ENCODE results near the gene RFX7.

Gene RFX7

GRCh38 chr15:56077081-56077480 is 166.6 kb downstream of the RFX7 start:
- H3K36me3 ChIP-seq (ENCODE audit: control insufficient read depth, insufficient read depth, low read length), result no peaks in the 10 kb centered on the region
- TF ChIP-seq CTCF (IDR thresholded peaks at IDR 0.05), result no peak
- no peak overlapping the region for H2AFZ ChIP-seq
- H3K4me3 ChIP-seq (ENCODE audit: low read depth, low read length), result no peak overlapping the region
- no peaks in the 10 kb centered on the region for H3K9me3 ChIP-seq (ENCODE audit: control insufficient read depth, low read length)
- H3K79me2 ChIP-seq, result no peaks in the 10 kb centered on the region
- H3K4me1 ChIP-seq, result no peaks in the 10 kb centered on the region
- H3K4me2 ChIP-seq (ENCODE audit: low read length), result no peak overlapping the region
- no peak overlapping the region for H3K27ac ChIP-seq
- no peaks in the 10 kb centered on the region for H3K27me3 ChIP-seq (ENCODE audit: control insufficient read depth, insufficient read depth, low read length)
- no peak overlapping the region for H3K9ac ChIP-seq

DNA sequence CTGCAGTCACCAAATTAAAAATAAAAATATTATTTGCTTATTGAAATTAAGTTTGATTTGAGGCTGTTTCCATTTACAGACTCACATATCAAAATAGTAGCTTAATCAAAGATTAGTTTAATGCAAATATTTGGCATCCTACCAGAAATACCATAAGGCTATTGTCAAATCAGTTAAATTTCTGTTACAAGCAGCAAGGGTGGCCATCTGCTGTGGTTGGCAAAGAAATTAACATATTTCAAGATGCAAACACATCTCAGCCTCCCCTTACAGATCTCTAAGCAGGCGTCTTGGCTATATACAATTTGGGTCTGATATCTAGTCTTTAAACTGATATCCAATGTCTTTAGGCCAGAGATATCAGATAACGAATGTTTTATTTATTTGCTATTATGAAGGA is 167.0 kb downstream of the RFX7 start:
- Histone ChIP-seq H3K9me3 (ENCODE audit: control insufficient read depth, low read length) (no peaks in the 10 kb centered on the region), H3K27me3 (ENCODE audit: control insufficient read depth, insufficient read depth, low read length) (no peaks in the 10 kb centered on the region), H3K36me3 (ENCODE audit: control insufficient read depth, insufficient read depth, low read length) (no peaks in the 10 kb centered on the region), H3K4me3 (ENCODE audit: low read depth, low read length) (no peak overlapping the region), H3K27ac (no peak overlapping the region), H3K9ac (no peak overlapping the region), H3K4me1 (no peaks in the 10 kb centered on the region), H2AFZ (no peak overlapping the region), H3K4me2 (ENCODE audit: low read length) (no peak overlapping the region), H3K79me2 (no peaks in the 10 kb centered on the region)
- TF ChIP-seq CTCF (IDR thresholded peaks at IDR 0.05), result no peak

DNA sequence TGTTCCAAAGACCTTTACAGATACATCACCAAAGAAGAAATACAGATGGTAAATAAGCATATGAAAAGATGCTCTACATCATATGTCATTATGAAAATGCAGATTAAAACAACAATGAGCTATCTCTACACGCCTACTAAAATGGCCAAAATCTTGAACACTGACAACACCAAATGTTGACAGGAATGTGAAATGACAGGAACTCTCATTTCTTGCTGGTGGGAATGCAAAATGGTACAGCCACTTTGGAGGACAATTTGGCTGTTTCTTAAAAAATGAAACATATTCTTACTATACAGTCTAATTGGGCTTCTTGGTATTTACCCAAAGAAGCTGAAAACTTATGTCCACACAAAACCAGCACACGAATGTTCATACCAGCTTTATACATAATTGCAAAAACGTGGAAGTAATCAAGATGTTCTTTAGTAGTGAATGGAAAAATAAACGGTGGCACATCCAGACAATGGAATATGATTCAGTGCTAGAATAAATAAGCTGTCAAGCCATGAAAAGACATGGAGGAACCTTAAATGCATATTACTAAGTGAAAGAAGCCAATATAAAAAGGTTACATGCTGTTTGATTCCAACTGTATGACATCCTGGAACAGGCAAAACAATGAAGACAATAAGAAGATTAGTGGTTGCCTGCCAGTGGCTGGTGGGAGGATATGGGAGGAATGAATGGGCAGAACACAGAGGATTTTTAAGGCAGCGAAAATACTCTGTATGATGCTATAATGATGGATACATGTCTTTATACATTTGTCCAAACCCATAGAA is 169.0 kb downstream of the RFX7 start:
- Histone ChIP-seq H2AFZ (no peak overlapping the region), H3K27me3 (ENCODE audit: control insufficient read depth, insufficient read depth, low read length) (no peaks in the 10 kb centered on the region), H3K27ac (no peak overlapping the region), H3K4me2 (ENCODE audit: low read length) (no peak overlapping the region), H3K4me1 (no peaks in the 10 kb centered on the region), H3K9me3 (ENCODE audit: control insufficient read depth, low read length) (no peaks in the 10 kb centered on the region), H3K36me3 (ENCODE audit: control insufficient read depth, insufficient read depth, low read length) (no peaks in the 10 kb centered on the region), H3K79me2 (no peaks in the 10 kb centered on the region), H3K9ac (no peak overlapping the region), H3K4me3 (ENCODE audit: low read depth, low read length) (no peak overlapping the region)
- TF ChIP-seq CTCF (IDR thresholded peaks at IDR 0.05), result no peak

- Histone ChIP-seq H3K9ac (no peak overlapping the region), H3K79me2 (no peaks in the 10 kb centered on the region)
These were observed 179.5 kb downstream of the RFX7 start for GRCh38 chr15:56064152-56064551.

More at GRCh38 chr15:56064152-56064551, 179.5 kb downstream of the RFX7 start:
- Histone ChIP-seq H2AFZ (no peak overlapping the region), H3K36me3 (ENCODE audit: control insufficient read depth, insufficient read depth, low read length) (no peaks in the 10 kb centered on the region), H3K27me3 (ENCODE audit: control insufficient read depth, insufficient read depth, low read length) (no peaks in the 10 kb centered on the region), H3K4me2 (ENCODE audit: low read length) (no peak overlapping the region), H3K9me3 (ENCODE audit: control insufficient read depth, low read length) (no peaks in the 10 kb centered on the region), H3K4me3 (ENCODE audit: low read depth, low read length) (no peak overlapping the region), H3K4me1 (no peaks in the 10 kb centered on the region), H3K27ac (no peak overlapping the region)
- TF ChIP-seq CTCF (IDR thresholded peaks at IDR 0.05), result no peak

All from parathyroid adenoma (tissue), 2 donors.